OCI-M1 (cell line): ENCODE measurements around the gene SLC8A1.
A peak's percentile ranks its signal among the peaks of the same experiment; 100 is the strongest.

Experiments used
- DNase-seq: peaks from one replicate; lab custom pipeline; 2025; lab: John Stamatoyannopoulos, UW

The SLC8A1 gene

GRCh38 chr2:40193670-40194026 lies 258.2 kb downstream of the SLC8A1 start:
- DNase-seq: no peak

GRCh38 chr2:40192864-40193669 lies 258.8 kb downstream of the SLC8A1 start:
- no peak for DNase-seq

- DNase-seq: no peak
These were observed 261.4 kb downstream of the SLC8A1 start for GRCh38 chr2:40190457-40190856.

GRCh38 chr2:40189881-40190280 lies 262.0 kb downstream of the SLC8A1 start:
- no peak for DNase-seq

GRCh38 chr2:40187054-40187453 lies 264.8 kb downstream of the SLC8A1 start:
- no peak for DNase-seq

- DNase-seq: no peak
These were observed 267.3 kb downstream of the SLC8A1 start for GRCh38 chr2:40184551-40184950.

- DNase-seq: no peak
These were observed 270.0 kb downstream of the SLC8A1 start for GRCh38 chr2:40181855-40182254.

- DNase-seq: no peak
These were observed 272.1 kb downstream of the SLC8A1 start for GRCh38 chr2:40179801-40180200.

GRCh38 chr2:40178971-40179370 lies 272.9 kb downstream of the SLC8A1 start:
- DNase-seq: no peak

- no peak for DNase-seq
These were observed 273.6 kb downstream of the SLC8A1 start for GRCh38 chr2:40178171-40178778.

- DNase-seq: no peak
These were observed 274.5 kb downstream of the SLC8A1 start for GRCh38 chr2:40177366-40177765.

GRCh38 chr2:40173276-40173675 lies 278.6 kb downstream of the SLC8A1 start:
- DNase-seq: no peak

- DNase-seq: no peak
These were observed 282.0 kb downstream of the SLC8A1 start for GRCh38 chr2:40169856-40170255.

GRCh38 chr2:40169430-40169829 lies 282.5 kb downstream of the SLC8A1 start:
- peak; percentile 25 for DNase-seq

GRCh38 chr2:40168546-40168945 lies 283.3 kb downstream of the SLC8A1 start:
- DNase-seq: peak; percentile 71

- peak; percentile 94 for DNase-seq
These were observed 283.9 kb downstream of the SLC8A1 start for GRCh38 chr2:40168032-40168431.

- DNase-seq: no peak
These were observed 285.9 kb downstream of the SLC8A1 start for GRCh38 chr2:40166006-40166405.

- DNase-seq: no peak
These were observed 286.4 kb downstream of the SLC8A1 start for GRCh38 chr2:40165509-40165844.

GRCh38 chr2:40164736-40165508 lies 287.0 kb downstream of the SLC8A1 start:
- DNase-seq: no peak

- DNase-seq: peak; percentile 13
These were observed 289.9 kb downstream of the SLC8A1 start for GRCh38 chr2:40161986-40162385.

- no peak for DNase-seq
These were observed 291.1 kb downstream of the SLC8A1 start for GRCh38 chr2:40160751-40161218.

- DNase-seq: no peak
These were observed 292.6 kb downstream of the SLC8A1 start for GRCh38 chr2:40159333-40159732.

- DNase-seq: no peak
These were observed 293.1 kb downstream of the SLC8A1 start for GRCh38 chr2:40158781-40159180.
